Left ventricle myocardium inferior (tissue), 1 donor: ENCODE results near the gene EGR1. TPM values are rescaled to one million over a fixed set of nuclear protein-coding genes. Genes with fewer than 3 reads are reported as not detected.
A peak's percentile ranks its signal among the peaks of the same experiment; 100 is the strongest.

Experiments used
- DNase-seq: peaks from one replicate; pipeline ENCODE4 v3.0.0-alpha.2; 2020
- H3K27ac ChIP-seq: fragments of 200-600 bp; replicated peaks from 2 replicates; pipeline ENCODE4 v1.8.0; 2021
- H3K27me3 ChIP-seq: fragments of 200-600 bp; 2 replicates; pipeline ENCODE4 v1.8.0; 2021; ENCODE audit warnings: low read depth
- H3K36me3 ChIP-seq: fragments of 200-600 bp; 2 replicates; pipeline ENCODE4 v1.8.0; 2021
- H3K4me1 ChIP-seq: fragments of 200-600 bp; 2 replicates; pipeline ENCODE4 v1.8.0; 2021
- H3K4me3 ChIP-seq: fragments of 200-600 bp; 2 replicates; pipeline ENCODE4 v1.8.0; 2021; ENCODE audit warnings: mild to moderate bottlenecking, moderate library complexity
- H3K9me3 ChIP-seq: fragments of 200-600 bp; replicated peaks from 2 replicates; pipeline ENCODE4 v1.8.0; 2021
- CTCF ChIP-seq: fragments of 200-600 bp; IDR thresholded peaks from 2 replicates; pipeline ENCODE4 v1.8.0; 2021; ENCODE audit warnings: antibody characterized with exemption, mild to moderate bottlenecking, borderline replicate concordance
- intact Hi-C: fragments of 100-400 bp; cut with micrococcal nuclease; formaldehyde crosslinking; loops from one replicate; pipeline ENCODE4 v1.11.0; 2022
- total RNA-seq: library from RNA; stranded (reverse); fragmentation: NEBNext Ultra II Directional; extraction: Animal tissue kit (Norgen Biotek cat#: 25700); gene quantifications from one replicate; pipeline ENCODE4 v1.2.1, GENCODE V29; 2021
- donor health status: DM: no; HTN: yes; CAD: no; lungs with severe emphysema.

The EGR1 gene
- total RNA-seq, 1 donor from 2014 or later, result 7.8 TPM

GRCh38 chr5:138438003-138438723, 27.1 kb upstream of the EGR1 start:
- H3K36me3 ChIP-seq, result peaks cover 35% of the 10 kb centered on the region
- intact Hi-C loops, result no loop called here
- H3K27me3 ChIP-seq, result no peaks in the 10 kb centered on the region
- no peak for TF ChIP-seq CTCF
- peak overlapping the region; percentile 69 for H3K4me3 ChIP-seq
- DNase-seq, result no peak
- peak overlapping the region; percentile 63 for H3K27ac ChIP-seq
- no peaks in the 10 kb centered on the region for H3K9me3 ChIP-seq
- H3K4me1 ChIP-seq, result peaks cover 46% of the 10 kb centered on the region

- Histone ChIP-seq H3K27me3 (no peaks in the 10 kb centered on the region), H3K36me3 (peaks cover 27% of the 10 kb centered on the region), H3K9me3 (no peaks in the 10 kb centered on the region), H3K4me1 (peaks cover 46% of the 10 kb centered on the region), H3K4me3 (peak within 1 kb of the TSS; percentile 69), H3K27ac (peak within 1 kb of the TSS; percentile 63)
- TF ChIP-seq CTCF, result no peak
- intact Hi-C loops, result no loop called here
- peak; percentile 37 for DNase-seq
Measured at GRCh38 chr5:138438724-138439476, 26.4 kb upstream of the EGR1 start, which contains the start of gene REEP2. Gene REEP2 (plus strand): TSS chr5:138439057. CDS start chr5:138439209, 152 bp downstream.

- TF ChIP-seq CTCF, result no peak
- Histone ChIP-seq H3K4me3 (peak overlapping the region; percentile 69), H3K36me3 (peaks cover 20% of the 10 kb centered on the region), H3K27ac (peak overlapping the region; percentile 30), H3K9me3 (no peaks in the 10 kb centered on the region), H3K27me3 (no peaks in the 10 kb centered on the region), H3K4me1 (peaks cover 46% of the 10 kb centered on the region)
- no peak for DNase-seq
- intact Hi-C loops, result no loop called here
Measured at GRCh38 chr5:138439477-138440158, 25.7 kb upstream of the EGR1 start.

GRCh38 chr5:138440159-138441073, 24.9 kb upstream of the EGR1 start:
- no peak overlapping the region for H3K4me3 ChIP-seq

More at GRCh38 chr5:138440159-138441073, 24.9 kb upstream of the EGR1 start:
- intact Hi-C loops, result no loop called here
- DNase-seq, result no peak
- Histone ChIP-seq H3K4me1 (peaks cover 44% of the 10 kb centered on the region), H3K9me3 (no peaks in the 10 kb centered on the region), H3K27me3 (no peaks in the 10 kb centered on the region), H3K27ac (no peak overlapping the region), H3K36me3 (peaks cover 12% of the 10 kb centered on the region)
- no peak for TF ChIP-seq CTCF
